DOHH2 (cell line): ENCODE results near the gene HCFC1R1.

Source experiments
- H3F3A ChIP-seq: fragments of 200-600 bp; sonication (generic), shearing (Covaris generic); 2 replicates; pipeline ENCODE4 v1.6.0; 2016; ENCODE audit warnings: antibody characterized with exemption, mild to moderate bottlenecking; ENCODE audit not compliant: control insufficient read depth, insufficient read depth
- H3K27ac ChIP-seq: fragments of 200-600 bp; sonication (generic); 2 replicates; pipeline ENCODE4 v1.5.1; 2014; ENCODE audit warnings: low read depth, mild to moderate bottlenecking, low read length, moderate library complexity
- H3K27me3 ChIP-seq: fragments of 200-600 bp; sonication (generic); 2 replicates; pipeline ENCODE4 v1.6.1; 2014; ENCODE audit warnings: mild to moderate bottlenecking, low read length, mixed read lengths; ENCODE audit not compliant: control insufficient read depth
- H3K36me3 ChIP-seq: fragments of 200-600 bp; sonication (generic); 2 replicates; pipeline ENCODE4 v1.6.1; 2014; ENCODE audit warnings: mild to moderate bottlenecking, low read length, moderate library complexity, mixed read lengths; ENCODE audit not compliant: control insufficient read depth
- H3K4me1 ChIP-seq: fragments of 200-600 bp; sonication (generic); 2 replicates; pipeline ENCODE4 v1.6.1; 2014; ENCODE audit warnings: mild to moderate bottlenecking, low read length, mixed read lengths; ENCODE audit not compliant: control insufficient read depth
- H3K4me2 ChIP-seq: fragments of 200-600 bp; sonication (generic); 2 replicates; pipeline ENCODE4 v1.6.0; 2014; ENCODE audit warnings: mild to moderate bottlenecking, low read length, moderate library complexity
- H3K4me3 ChIP-seq: fragments of 200-600 bp; sonication (generic); 2 replicates; pipeline ENCODE4 v1.5.1; 2014; ENCODE audit warnings: mild to moderate bottlenecking, low read length, mixed read lengths
- H3K79me2 ChIP-seq: fragments of 200-600 bp; sonication (generic); 2 replicates; pipeline ENCODE4 v1.6.1; 2014; ENCODE audit warnings: mild to moderate bottlenecking, low read length, mixed read lengths; ENCODE audit not compliant: control insufficient read depth
- H3K9me2 ChIP-seq: fragments of 200-600 bp; sonication (generic); replicated peaks from 2 replicates; pipeline ENCODE4 v1.6.1; 2014; ENCODE audit warnings: mild to moderate bottlenecking, low read length, mixed read lengths; ENCODE audit not compliant: control insufficient read depth
- H3K9me3 ChIP-seq: fragments of 200-600 bp; sonication (generic); 2 replicates; pipeline ENCODE4 v1.6.1; 2014; ENCODE audit warnings: antibody characterized with exemption, low read length, mixed read lengths; ENCODE audit not compliant: control insufficient read depth, insufficient read depth
- H4K20me1 ChIP-seq: fragments of 200-600 bp; sonication (generic); 2 replicates; pipeline ENCODE4 v1.6.0; 2014; ENCODE audit warnings: low read depth, mild to moderate bottlenecking, antibody characterized with exemption, low read length, moderate library complexity; ENCODE audit not compliant: control insufficient read depth, insufficient read depth
- CTCF ChIP-seq: fragments of 200-600 bp; sonication (generic); IDR thresholded peaks from one replicate; pipeline ENCODE4 v1.5.1; 2014; ENCODE audit warnings: antibody characterized with exemption, mild to moderate bottlenecking, low read depth, low read length; ENCODE audit not compliant: poor library complexity, severe bottlenecking
- EZH2phosphoT487 ChIP-seq: fragments of 200-600 bp; sonication (generic); IDR thresholded peaks from 2 replicates; pipeline ENCODE4 v1.6.1; 2017; ENCODE audit warnings: borderline replicate concordance, mild to moderate bottlenecking, antibody characterized with exemption, low read length, moderate library complexity, mixed read lengths

HCFC1R1 gene

GRCh38 chr16:3007957-3008689 lies 15.6 kb downstream of the HCFC1R1 start:
- Histone ChIP-seq H3K27me3 (peaks cover 48% of the 10 kb centered on the region), H3K4me3 (no peak overlapping the region), H3K4me2 (peak overlapping the region; percentile 34), H3K9me2 (no peaks in the 10 kb centered on the region), H4K20me1 (no peaks in the 10 kb centered on the region), H3K79me2 (no peaks in the 10 kb centered on the region), H3F3A (no peaks in the 10 kb centered on the region), H3K9me3 (no peaks in the 10 kb centered on the region), H3K27ac (no peak overlapping the region), H3K4me1 (peaks cover 21% of the 10 kb centered on the region), H3K36me3 (no peaks in the 10 kb centered on the region)
- TF ChIP-seq EZH2phosphoT487: no peak

GRCh38 chr16:3007059-3007956 lies 16.4 kb downstream of the HCFC1R1 start:
- H3K27me3 ChIP-seq: peaks cover 48% of the 10 kb centered on the region
- no peaks in the 10 kb centered on the region for H3K79me2 ChIP-seq
- no peak overlapping the region for H3K27ac ChIP-seq
- H3K9me3 ChIP-seq: no peaks in the 10 kb centered on the region
- no peaks in the 10 kb centered on the region for H3K9me2 ChIP-seq
- H3K36me3 ChIP-seq: no peaks in the 10 kb centered on the region
- TF ChIP-seq CTCF (no peak), EZH2phosphoT487 (no peak)
- H3F3A ChIP-seq: no peaks in the 10 kb centered on the region
- H4K20me1 ChIP-seq: no peaks in the 10 kb centered on the region
- H3K4me3 ChIP-seq: no peak overlapping the region
- H3K4me1 ChIP-seq: peaks cover 21% of the 10 kb centered on the region
- peak overlapping the region; percentile 34 for H3K4me2 ChIP-seq

- no peaks in the 10 kb centered on the region for H4K20me1 ChIP-seq
- H3K36me3 ChIP-seq: no peaks in the 10 kb centered on the region
- no peak overlapping the region for H3K27ac ChIP-seq
- peaks cover 21% of the 10 kb centered on the region for H3K4me1 ChIP-seq
- H3K9me2 ChIP-seq: no peaks in the 10 kb centered on the region
- peaks cover 45% of the 10 kb centered on the region for H3K27me3 ChIP-seq
- no peak for TF ChIP-seq EZH2phosphoT487
- TF ChIP-seq CTCF: no peak
- peak overlapping the region; percentile 42 for H3K4me3 ChIP-seq
- H3K4me2 ChIP-seq: peak overlapping the region; percentile 62
- no peaks in the 10 kb centered on the region for H3K9me3 ChIP-seq
- H3K79me2 ChIP-seq: no peaks in the 10 kb centered on the region
- no peaks in the 10 kb centered on the region for H3F3A ChIP-seq
These were observed 18.9 kb downstream of the HCFC1R1 start for GRCh38 chr16:3004781-3005284.
